22Rv1 (cell line): ENCODE measurements around the gene TPM4.

Experiments
- CTCF ChIP-seq: fragments of 450-650 bp; IDR thresholded peaks from 2 replicates; pipeline ENCODE4 v1.5.1; 2017; ENCODE audit warnings: mild to moderate bottlenecking
- ZFX ChIP-seq: fragments of 450-650 bp; IDR thresholded peaks from 2 replicates; pipeline ENCODE4 v1.6.1; 2017; ENCODE audit warnings: antibody characterized with exemption, borderline replicate concordance

GRCh38 chr19:16113727-16114126 is 37.4 kb downstream of the TPM4 start:
- TF ChIP-seq CTCF (no peak), ZFX (no peak)
